Adrenal gland (tissue), 12 donors: ENCODE data around the gene CYB561D2. TPM values are rescaled to one million over a fixed set of nuclear protein-coding genes. Genes with fewer than 3 reads are reported as not detected.

Experiments used
- DNase-seq, 7 donors: peaks; one replicate each; pipeline ENCODE4 v3.0.0-alpha.2; 2019 to 2020
- H3K27ac ChIP-seq, 5 donors: fragments of 200-600 bp; sonication (generic) in 4 of 5; 1 replicate in 3 of 5; 2 replicates in 2 of 5; pipeline versions ENCODE4 v1.5.1 to v1.8.0; 2016 to 2020; ENCODE audit warnings: mild to moderate bottlenecking in 1 of 5
- H3K27me3 ChIP-seq: fragments of 200-600 bp; 2 replicates; pipeline ENCODE4 v1.8.0; 2021
- H3K36me3 ChIP-seq, 2 donors: fragments of 200-600 bp; replicated peaks in 1 of 2; 1 replicate in 1 of 2; 2 replicates in 1 of 2; pipeline versions ENCODE4 v1.5.1 to v1.8.0; 2018 to 2022
- H3K4me1 ChIP-seq, 2 donors: fragments of 200-600 bp; replicated peaks in 1 of 2; 1 replicate in 1 of 2; 2 replicates in 1 of 2; pipeline versions ENCODE4 v1.5.1 to v1.8.0; 2018 to 2021
- H3K4me3 ChIP-seq, 4 donors: fragments of 200-600 bp; sonication (generic) in 3 of 4; one replicate each; pipeline ENCODE4 v1.5.1; 2016 to 2018
- H3K9me3 ChIP-seq, 3 donors: fragments of 200-600 bp; sonication (generic) in 1 of 3; replicated peaks in 1 of 3; 1 replicate in 2 of 3; 2 replicates in 1 of 3; pipeline versions ENCODE4 v1.5.1 to v1.8.0; 2016 to 2021
- POLR2A ChIP-seq, 2 donors: fragments of 450-650 bp; IDR thresholded peaks; one replicate each; pipeline ENCODE4 v1.6.1; 2017; ENCODE audit warnings: antibody characterized with exemption in 2 of 2, mild to moderate bottlenecking in 2 of 2, moderate library complexity in 1 of 2
- WGBS, 4 donors: extraction: QIAGEN DNeasy Blood & Tissue Kit in 2 of 4; methylation state at CpG; one replicate each; pipeline versions ENCODE4 v1.1.5 to v1.1.7; 2013 to 2017; 5-methylcytosine and 5-hydroxymethylcytosine counted together
- intact Hi-C, 2 donors: fragments of 100-400 bp; cut with DNase I; formaldehyde crosslinking; loops; one replicate each; pipeline versions ENCODE4 v1.14.1 to v1.15.0; 2022 to 2023
- polyA plus RNA-seq, 3 donors: library from polyadenylated mRNA; stranded (reverse); fragments of 200-250 nt in 2 of 3; fragments of 350-450 nt in 1 of 3; fragmentation: Illumina TruSeq in 1 of 3; extraction: RNeasy Lipid Tissue Mini Kit (QIAGEN cat#74804) in 1 of 3; gene quantifications; one replicate each; pipeline ENCODE4 v1.2.3, GENCODE V29; 2013 to 2014
- total RNA-seq, 9 donors: library from RNA; depleted of rRNA in 4 of 9; stranded (reverse); fragments of >200 nt in 4 of 9; fragments of 120-200 nt in 1 of 9; fragmentation: NEBNext Ultra II Directional in 1 of 9; extraction: Animal tissue kit (Norgen Biotek cat#: 25700) in 1 of 9; gene quantifications; one replicate each; pipeline versions ENCODE4 v1.1.0 to v1.2.4, GENCODE V29; 2013 to 2023
- TF ChIP-seq, protein P1 (sequence below), 6 experiments: fragments of 450-650 bp in 4 of 6; fragments of 200-600 bp in 2 of 6; sonication (generic) in 1 of 6; IDR thresholded peaks; 1 replicate in 5 of 6; 2 replicates in 1 of 6; pipeline versions ENCODE4 v1.5.1 to v1.8.0; 2016 to 2021; ENCODE audit warnings: antibody characterized with exemption in 6 of 6, mild to moderate bottlenecking in 2 of 6, moderate library complexity in 1 of 6
- donor health status: healthy with polysubstance abuse.
- donor health status: Bipolar disorder and iron deficiency.
- donor health status: DM: yes; HTN: yes; CAD: no.
- donor health status: DM: no; HTN: no; CAD: no.
- donor health status: DM: no; HTN: no; CAD: no.
- donor health status: DM: yes; HTN: yes; CAD: no.

CYB561D2 gene
- total and polyA plus RNA-seq, 12 donors: 13.7 to 39.9 (median 27.1) TPM

DNA sequence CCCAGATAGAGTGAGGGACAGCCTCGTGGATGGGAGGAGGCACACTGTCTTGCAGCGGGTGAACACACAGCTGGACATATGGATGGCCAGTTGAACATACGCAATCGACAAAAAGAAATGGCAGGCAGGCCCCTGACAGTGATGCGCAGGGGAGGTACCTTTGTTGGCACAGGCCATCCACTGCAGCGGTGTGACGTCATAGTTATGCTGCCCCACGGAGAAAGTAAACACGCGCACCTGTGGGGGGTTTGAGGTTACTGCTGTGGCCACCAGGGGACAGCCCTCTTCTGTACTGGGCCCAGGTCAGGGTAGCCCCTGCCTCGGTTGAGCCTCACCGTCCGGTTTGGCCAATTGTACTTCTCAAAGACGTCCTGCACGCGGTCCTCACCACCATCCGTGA, 28.1 kb downstream of the CYB561D2 start:
- Histone ChIP-seq H3K9me3 (no peaks in the 10 kb centered on the region), H3K27me3 (no peaks in the 10 kb centered on the region), H3K27ac (no peak overlapping the region), H3K36me3 (no peaks in the 10 kb centered on the region), H3K4me1 (peaks cover 0 to 3% of the 10 kb centered on the region in 2 donors), H3K4me3 (no peak overlapping the region)
- TF ChIP-seq, protein P1, sequence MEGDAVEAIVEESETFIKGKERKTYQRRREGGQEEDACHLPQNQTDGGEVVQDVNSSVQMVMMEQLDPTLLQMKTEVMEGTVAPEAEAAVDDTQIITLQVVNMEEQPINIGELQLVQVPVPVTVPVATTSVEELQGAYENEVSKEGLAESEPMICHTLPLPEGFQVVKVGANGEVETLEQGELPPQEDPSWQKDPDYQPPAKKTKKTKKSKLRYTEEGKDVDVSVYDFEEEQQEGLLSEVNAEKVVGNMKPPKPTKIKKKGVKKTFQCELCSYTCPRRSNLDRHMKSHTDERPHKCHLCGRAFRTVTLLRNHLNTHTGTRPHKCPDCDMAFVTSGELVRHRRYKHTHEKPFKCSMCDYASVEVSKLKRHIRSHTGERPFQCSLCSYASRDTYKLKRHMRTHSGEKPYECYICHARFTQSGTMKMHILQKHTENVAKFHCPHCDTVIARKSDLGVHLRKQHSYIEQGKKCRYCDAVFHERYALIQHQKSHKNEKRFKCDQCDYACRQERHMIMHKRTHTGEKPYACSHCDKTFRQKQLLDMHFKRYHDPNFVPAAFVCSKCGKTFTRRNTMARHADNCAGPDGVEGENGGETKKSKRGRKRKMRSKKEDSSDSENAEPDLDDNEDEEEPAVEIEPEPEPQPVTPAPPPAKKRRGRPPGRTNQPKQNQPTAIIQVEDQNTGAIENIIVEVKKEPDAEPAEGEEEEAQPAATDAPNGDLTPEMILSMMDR (IDR thresholded peaks at IDR 0.05): no peak
- TF ChIP-seq POLR2A (IDR thresholded peaks at IDR 0.05): no peak
- no peak for DNase-seq
- WGBS, 4 donors: 81 to 93% (median 91%) methylated on average over 17 of the region's 17 CpGs
- intact Hi-C loops: no loop called here

DNA sequence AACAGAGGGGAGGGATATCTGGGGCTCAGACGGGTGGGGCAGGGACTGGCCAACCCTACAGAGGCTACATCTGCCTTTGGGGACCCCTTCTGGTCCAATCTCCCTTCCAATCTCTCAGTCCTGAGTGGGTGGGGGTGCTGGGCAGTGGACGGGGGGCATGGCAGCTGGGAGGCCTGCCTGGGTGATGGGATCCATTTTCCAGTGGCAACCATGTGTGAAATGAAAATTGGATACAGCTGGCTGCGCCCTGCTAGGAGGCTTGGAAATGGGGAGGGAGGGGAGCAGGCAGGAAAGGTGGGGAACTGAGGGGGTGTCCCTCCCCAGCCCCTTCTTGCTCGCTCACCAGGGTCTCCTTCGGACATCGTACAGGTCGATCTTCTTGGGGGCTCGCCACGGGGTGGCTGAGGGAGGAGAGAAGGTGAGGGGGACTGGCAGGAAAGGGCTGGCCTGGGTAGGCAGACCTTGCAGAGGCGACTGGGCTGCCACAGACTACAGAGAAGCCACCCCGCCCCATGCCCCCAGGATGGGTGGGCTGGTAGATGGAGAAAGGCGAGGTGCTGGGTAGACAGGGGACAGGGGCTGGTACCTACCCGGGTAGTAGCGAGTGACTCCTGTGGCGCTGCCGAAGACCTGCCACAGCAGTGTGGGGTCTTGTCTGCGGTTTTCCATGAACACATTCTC, 29.9 kb downstream of the CYB561D2 start:
- Histone ChIP-seq H3K27ac (no peak overlapping the region), H3K36me3 (no peaks in the 10 kb centered on the region), H3K4me3 (no peak overlapping the region), H3K27me3 (no peaks in the 10 kb centered on the region), H3K4me1 (peaks cover 0 to 3% of the 10 kb centered on the region in 2 donors), H3K9me3 (no peaks in the 10 kb centered on the region)
- TF ChIP-seq, protein P1 (IDR thresholded peaks at IDR 0.05): no peak
- no peak for TF ChIP-seq POLR2A (IDR thresholded peaks at IDR 0.05)
- no peak for DNase-seq
- intact Hi-C loops: no loop called here
- 84 to 92% (median 88%) methylated on average over 16 to 17 of the region's 17 CpGs for WGBS, 4 donors

DNA sequence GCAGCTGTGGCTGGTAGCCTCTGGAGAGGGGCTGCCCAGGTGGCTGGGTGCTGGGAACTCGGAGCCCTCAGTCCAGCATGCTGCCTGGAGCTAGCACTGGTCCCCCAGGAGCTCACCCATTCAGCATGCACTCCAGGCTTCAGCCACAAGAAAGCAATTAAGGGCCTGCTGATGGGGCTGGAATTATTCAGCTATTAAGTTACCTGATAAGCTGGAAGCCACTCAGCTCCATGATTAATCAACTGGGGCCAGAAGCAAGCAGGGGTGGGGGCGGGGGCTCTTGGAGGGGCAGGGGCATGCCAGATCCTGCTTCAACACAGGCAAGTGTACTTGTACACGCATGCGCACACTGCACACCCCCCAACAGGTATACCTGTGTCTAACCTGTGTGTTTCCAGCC, 30.7 kb downstream of the CYB561D2 start:
- Histone ChIP-seq H3K9me3 (no peaks in the 10 kb centered on the region), H3K4me3 (no peak overlapping the region), H3K36me3 (no peaks in the 10 kb centered on the region), H3K4me1 (peaks cover 0 to 3% of the 10 kb centered on the region in 2 donors), H3K27me3 (no peaks in the 10 kb centered on the region), H3K27ac (no peak overlapping the region)
- TF ChIP-seq POLR2A (IDR thresholded peaks at IDR 0.05): no peak
- TF ChIP-seq, protein P1 (IDR thresholded peaks at IDR 0.05): no peak
- no peak for DNase-seq
- WGBS, 4 donors: 77 to 89% (median 86%) methylated on average over 3 to 4 of the region's 4 CpGs
- intact Hi-C loops: no loop called here

DNA sequence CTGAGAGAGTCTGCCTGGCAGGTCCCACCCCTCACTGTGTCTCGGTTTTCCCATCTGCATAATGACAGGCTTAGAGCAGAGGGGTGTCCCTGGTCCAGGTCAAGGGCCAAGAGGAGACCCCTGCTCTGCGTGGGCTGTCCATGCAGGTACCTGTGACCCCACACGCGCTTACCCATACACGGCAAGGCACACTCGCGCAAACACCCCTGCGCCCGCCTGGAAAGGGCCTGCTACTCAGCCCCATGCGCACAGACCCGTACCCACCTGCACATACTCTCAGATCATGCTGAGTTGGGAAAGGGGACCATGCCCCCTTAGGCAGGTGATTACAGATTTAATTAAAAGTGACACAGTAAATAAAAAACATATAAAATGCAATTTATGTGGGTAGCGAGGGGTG, 32.1 kb downstream of the CYB561D2 start:
- Histone ChIP-seq H3K27me3 (no peaks in the 10 kb centered on the region), H3K9me3 (no peaks in the 10 kb centered on the region), H3K4me1 (peaks cover 0 to 3% of the 10 kb centered on the region in 2 donors), H3K36me3 (no peaks in the 10 kb centered on the region), H3K4me3 (no peak overlapping the region), H3K27ac (peak overlapping the region in 1 of 5 donors; percentile 49)
- TF ChIP-seq, protein P1 (IDR thresholded peaks at IDR 0.05): no peak
- TF ChIP-seq POLR2A (IDR thresholded peaks at IDR 0.05): no peak
- WGBS, 4 donors: 85 to 91% (median 88%) methylated on average over 5 to 12 of the region's 12 CpGs
- intact Hi-C loops: no loop called here
- no peak for DNase-seq
